HCT116 (cell line): Measurements from ENCODE around the gene SYNE4.

Experiments
- CTCF ChIP-seq, 3 experiments: fragments of 200-600 bp in 1 of 3; sonication (generic) in 1 of 3; IDR thresholded peaks in 2 of 3; conservative IDR thresholded peaks in 1 of 3; 2 replicates each; pipeline ENCODE4 v1.5.1; 2012 to 2017; ENCODE audit warnings: low read depth in 2 of 3, low read length in 2 of 3, antibody characterized with exemption in 1 of 3, borderline replicate concordance in 1 of 3, control low read depth in 1 of 3, mild to moderate bottlenecking in 1 of 3, mixed read lengths in 1 of 3, mixed run types in 1 of 3, moderate library complexity in 1 of 3; ENCODE audit not compliant: insufficient read depth in 1 of 3
- EGR1 ChIP-seq: IDR thresholded peaks from 2 replicates; pipeline ENCODE4 v1.6.1; 2012; ENCODE audit warnings: low read depth
- EZH2 ChIP-seq: fragments of 200-600 bp; sonication (generic); IDR thresholded peaks from 2 replicates; pipeline ENCODE4 v1.6.1; 2017; ENCODE audit warnings: antibody characterized with exemption, mixed run types
- EZH2phosphoT487 ChIP-seq: fragments of 200-600 bp; IDR thresholded peaks from 2 replicates; pipeline ENCODE4 v1.6.1; 2018; ENCODE audit warnings: antibody characterized with exemption, borderline replicate concordance
- POLR2A ChIP-seq: IDR thresholded peaks from 2 replicates; pipeline ENCODE4 v1.7.0; 2011; ENCODE audit warnings: borderline replicate concordance; ENCODE audit not compliant: insufficient read depth, insufficient read length; ENCODE audit errors: extremely low read depth
- POLR2AphosphoS5 ChIP-seq: IDR thresholded peaks from 2 replicates; pipeline ENCODE4 v1.6.1; 2011; ENCODE audit warnings: mild to moderate bottlenecking, low read depth, low read length, moderate library complexity
- RAD21 ChIP-seq: IDR thresholded peaks from 2 replicates; pipeline ENCODE4 v1.6.1; 2012; ENCODE audit warnings: low read depth, mild to moderate bottlenecking
- SP1 ChIP-seq: IDR thresholded peaks from 2 replicates; pipeline ENCODE4 v1.6.1; 2012; ENCODE audit warnings: low read depth
- YY1 ChIP-seq: IDR thresholded peaks from 2 replicates; pipeline ENCODE4 v1.6.1; 2011; ENCODE audit warnings: low read length, low read depth, moderate library complexity, mild to moderate bottlenecking; ENCODE audit not compliant: insufficient replicate concordance; ENCODE audit errors: extremely low read depth
- TF ChIP-seq, protein P1 (sequence below): IDR thresholded peaks from 2 replicates; pipeline ENCODE4 v1.6.1; 2012

DNA sequence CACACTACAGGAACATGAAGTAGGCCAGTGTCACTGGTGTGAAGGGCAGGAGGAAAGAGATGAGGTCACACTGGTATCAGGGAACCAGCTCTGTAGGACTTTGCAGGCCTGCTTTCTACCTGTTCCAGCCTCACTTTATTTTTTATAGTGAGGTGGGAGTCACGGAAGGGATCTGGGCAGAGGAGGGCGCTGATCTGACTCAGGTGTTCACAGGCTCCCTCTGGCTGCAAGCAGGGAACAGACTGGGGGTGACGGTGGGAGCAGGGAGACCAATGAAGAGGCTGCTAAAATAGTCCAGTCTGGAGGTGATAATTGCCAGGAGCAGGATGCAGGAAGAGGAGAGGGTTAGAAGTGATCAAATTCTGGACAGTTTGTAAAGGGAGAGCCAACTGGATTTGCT, 42.6 kb upstream of the SYNE4 start:
- TF ChIP-seq CTCF (IDR thresholded peaks at IDR 0.05 in 2 of 3, conservative IDR thresholded peaks at IDR 0.05 in 1 of 3; ENCODE audit: borderline replicate concordance in 1 of 3, insufficient read depth in 1 of 3, low read depth in 2 of 3, low read length in 2 of 3) (peak; percentile 71 to 98 (median 73)), EGR1 (no peak), RAD21 (peak; percentile 46), EZH2phosphoT487 (no peak), EZH2 (no peak), POLR2A (no peak), SP1 (no peak), YY1 (no peak), POLR2AphosphoS5 (no peak)
- TF ChIP-seq, protein P1, sequence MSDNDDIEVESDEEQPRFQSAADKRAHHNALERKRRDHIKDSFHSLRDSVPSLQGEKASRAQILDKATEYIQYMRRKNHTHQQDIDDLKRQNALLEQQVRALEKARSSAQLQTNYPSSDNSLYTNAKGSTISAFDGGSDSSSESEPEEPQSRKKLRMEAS: no peak
